LNCAP (cell line): Measurements from ENCODE around the gene LCAT.

Experiments used
- CTCF ChIP-seq: fragments of 450-650 bp; IDR thresholded peaks from 2 replicates; pipeline ENCODE4 v1.5.1; 2017; ENCODE audit warnings: mild to moderate bottlenecking

The LCAT gene

GRCh38 chr16:67946966-67947558 lies 3.1 kb upstream of the LCAT start:
- TF ChIP-seq CTCF, result no peak

DNA sequence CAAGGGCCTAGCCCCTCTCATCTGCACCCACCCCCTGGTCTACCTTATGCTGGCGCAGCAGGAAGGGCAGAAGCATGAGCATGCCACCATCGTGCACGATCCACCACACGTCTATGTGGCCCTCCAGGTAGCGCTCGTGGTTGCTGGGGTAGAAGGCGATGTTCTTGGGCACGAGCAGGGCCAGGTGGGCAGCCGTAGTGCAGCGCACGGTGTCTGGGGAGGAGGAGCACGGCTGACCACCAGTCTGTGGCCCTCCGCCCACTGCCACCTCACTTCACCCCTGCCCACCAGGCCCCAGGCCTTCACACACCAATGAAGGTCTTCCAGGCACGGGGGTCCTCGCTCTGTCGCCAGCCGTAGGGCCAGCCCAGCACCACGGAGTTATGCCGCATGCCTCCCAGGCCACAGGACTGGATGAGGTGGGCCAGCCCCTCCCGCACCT lies 2.2 kb upstream of the LCAT start:
- TF ChIP-seq CTCF, result no peak

GRCh38 chr16:67945392-67945933 lies 1.5 kb upstream of the LCAT start:
- TF ChIP-seq CTCF, result no peak

- TF ChIP-seq CTCF, result no peak
Measured at GRCh38 chr16:67944690-67945391, 921 bp upstream of the LCAT start.

GRCh38 chr16:67943256-67943618 lies 683 bp downstream of the LCAT start:
- no peak for TF ChIP-seq CTCF

GRCh38 chr16:67942510-67943255 lies 1.2 kb downstream of the LCAT start:
- no peak for TF ChIP-seq CTCF

DNA sequence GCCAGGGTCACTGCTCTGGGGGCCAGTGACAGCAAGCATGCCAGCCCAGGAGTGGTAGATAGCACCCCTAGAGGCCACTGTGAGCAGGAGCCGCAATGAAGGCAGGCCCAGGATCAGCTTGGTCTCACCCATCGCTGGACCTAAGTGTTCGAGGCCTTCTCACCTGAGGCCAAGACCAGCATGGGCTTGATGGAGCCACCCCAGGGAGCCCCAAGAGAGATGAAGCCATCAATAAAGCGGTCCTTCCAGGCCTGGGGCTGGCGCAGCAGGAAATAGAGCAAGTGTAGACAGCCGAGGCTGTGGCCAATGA lies 1.8 kb downstream of the LCAT start:
- peak; percentile 83 for TF ChIP-seq CTCF
